Upper lobe of right lung (tissue), 1 donor: ENCODE data around the gene ATAT1. TPM values are rescaled to one million over a fixed set of nuclear protein-coding genes. Genes with fewer than 3 reads are reported as not detected.
"Not testable (repeated sequence)": the region's sequence is repeated elsewhere in the genome, so short reads cannot be mapped to it uniquely, and the experiment has no call there.

ENCODE experiments used
- ATAC-seq: fragments of 200-7000 bp; cut with Tn5 transposase; one replicate; pipeline ENCODE4 v1.9.1; 2020; ENCODE audit warnings: mild to moderate bottlenecking, moderate library complexity
- DNase-seq: peaks from one replicate; pipeline ENCODE4 v3.0.0-alpha.2; 2020
- H3K27ac ChIP-seq: fragments of 200-600 bp; one replicate; pipeline ENCODE4 v1.8.0; 2022
- H3K27me3 ChIP-seq: fragments of 200-600 bp; one replicate; pipeline ENCODE4 v1.8.0; 2022; ENCODE audit warnings: mild to moderate bottlenecking
- H3K36me3 ChIP-seq: fragments of 200-600 bp; one replicate; pipeline ENCODE4 v1.8.0; 2022
- H3K4me1 ChIP-seq: fragments of 200-600 bp; one replicate; pipeline ENCODE4 v1.8.0; 2022
- H3K4me3 ChIP-seq: fragments of 200-600 bp; one replicate; pipeline ENCODE4 v1.8.0; 2022; ENCODE audit warnings: mild to moderate bottlenecking
- H3K9me3 ChIP-seq: fragments of 200-600 bp; one replicate; pipeline ENCODE4 v1.8.0; 2022
- intact Hi-C: fragments of 100-400 bp; cut with DNase I; formaldehyde crosslinking; loops from one replicate; pipeline ENCODE4 v1.11.0; 2022
- total RNA-seq: library from RNA; stranded (reverse); fragmentation: NEBNext Ultra II Directional; extraction: Animal tissue kit (Norgen Biotek cat#: 25700); gene quantifications from one replicate; pipeline ENCODE4 v1.2.1, GENCODE V29; 2021
- TF ChIP-seq, protein P1 (sequence below): fragments of 200-600 bp; IDR thresholded peaks from one replicate; pipeline ENCODE4 v1.8.0; 2022; ENCODE audit warnings: antibody characterized with exemption
- donor health status: DM: no; HTN: yes; CAD: no; lungs with severe emphysema.

Gene ATAT1
- total RNA-seq, 1 donor from 2014 or later: 7.8 TPM

DNA sequence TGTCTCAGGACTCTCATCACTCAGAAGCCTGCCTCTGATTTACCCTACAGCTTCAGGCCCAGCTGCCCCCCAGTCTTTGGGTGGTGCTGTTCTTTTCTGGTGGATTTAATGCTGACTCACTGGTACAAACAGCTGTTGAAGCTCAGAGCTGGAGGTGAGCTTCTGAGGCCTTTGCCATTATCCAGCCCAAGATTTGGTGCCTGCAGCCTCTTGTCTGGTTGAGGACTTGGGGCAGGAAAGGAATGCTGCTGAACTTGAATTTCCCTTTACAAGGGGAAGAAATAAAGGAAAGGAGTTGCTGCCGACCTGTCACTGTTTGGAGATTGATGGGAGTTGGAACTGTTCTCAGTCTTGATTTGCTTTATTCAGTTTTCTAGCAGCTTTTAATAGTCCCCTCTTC is 35.7 kb upstream of the ATAT1 start:
- no peaks in the 10 kb centered on the region for H3K27me3 ChIP-seq
- TF ChIP-seq, protein P1, sequence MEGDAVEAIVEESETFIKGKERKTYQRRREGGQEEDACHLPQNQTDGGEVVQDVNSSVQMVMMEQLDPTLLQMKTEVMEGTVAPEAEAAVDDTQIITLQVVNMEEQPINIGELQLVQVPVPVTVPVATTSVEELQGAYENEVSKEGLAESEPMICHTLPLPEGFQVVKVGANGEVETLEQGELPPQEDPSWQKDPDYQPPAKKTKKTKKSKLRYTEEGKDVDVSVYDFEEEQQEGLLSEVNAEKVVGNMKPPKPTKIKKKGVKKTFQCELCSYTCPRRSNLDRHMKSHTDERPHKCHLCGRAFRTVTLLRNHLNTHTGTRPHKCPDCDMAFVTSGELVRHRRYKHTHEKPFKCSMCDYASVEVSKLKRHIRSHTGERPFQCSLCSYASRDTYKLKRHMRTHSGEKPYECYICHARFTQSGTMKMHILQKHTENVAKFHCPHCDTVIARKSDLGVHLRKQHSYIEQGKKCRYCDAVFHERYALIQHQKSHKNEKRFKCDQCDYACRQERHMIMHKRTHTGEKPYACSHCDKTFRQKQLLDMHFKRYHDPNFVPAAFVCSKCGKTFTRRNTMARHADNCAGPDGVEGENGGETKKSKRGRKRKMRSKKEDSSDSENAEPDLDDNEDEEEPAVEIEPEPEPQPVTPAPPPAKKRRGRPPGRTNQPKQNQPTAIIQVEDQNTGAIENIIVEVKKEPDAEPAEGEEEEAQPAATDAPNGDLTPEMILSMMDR: no peak
- DNase-seq: no peak
- H3K36me3 ChIP-seq: peaks cover 81% of the 10 kb centered on the region
- peaks cover 20% of the 10 kb centered on the region for H3K4me1 ChIP-seq
- ATAC-seq: peak; percentile 88
- H3K9me3 ChIP-seq: no peaks in the 10 kb centered on the region
- peak overlapping the region; percentile 36 for H3K27ac ChIP-seq
- H3K4me3 ChIP-seq: no peak overlapping the region
- intact Hi-C loops: no loop called here

DNA sequence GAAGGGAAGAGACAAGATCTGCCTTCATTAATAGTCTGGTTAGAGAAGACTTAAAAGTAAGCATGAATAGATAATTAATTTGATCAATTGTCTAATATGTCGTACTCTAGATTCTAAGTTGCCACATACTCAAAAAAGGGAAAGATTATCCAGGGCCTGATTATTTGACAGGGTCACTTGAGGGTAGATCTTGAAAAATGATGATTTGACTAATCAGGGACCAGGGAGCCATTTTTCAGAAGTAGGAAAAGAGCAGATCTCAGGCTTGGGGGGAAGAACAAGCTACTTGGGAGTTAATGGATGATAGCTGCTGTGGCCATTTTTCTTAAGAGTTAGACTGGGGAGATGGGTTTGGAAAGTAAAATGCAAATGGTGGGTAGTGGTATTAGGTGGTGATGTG is 34.4 kb upstream of the ATAT1 start:
- Histone ChIP-seq H3K4me1 (peaks cover 20% of the 10 kb centered on the region), H3K27me3 (no peaks in the 10 kb centered on the region), H3K9me3 (no peaks in the 10 kb centered on the region), H3K27ac (no peak overlapping the region), H3K36me3 (peaks cover 69% of the 10 kb centered on the region), H3K4me3 (no peak overlapping the region)
- TF ChIP-seq, protein P1: no peak
- no peak for ATAC-seq
- intact Hi-C loops: no loop called here
- no peak for DNase-seq

- TF ChIP-seq, protein P1: peak; percentile 79
- H3K27ac ChIP-seq, H3K27me3 ChIP-seq, H3K9me3 ChIP-seq, intact Hi-C loops, H3K4me3 ChIP-seq, H3K4me1 ChIP-seq: not testable (repeated sequence)
- ATAC-seq (peak; percentile 93), DNase-seq (peak; percentile 73)
- peaks cover 40% of the 10 kb centered on the region for H3K36me3 ChIP-seq
Observed at GRCh38 chr6:30597315-30598144, 29.1 kb upstream of the ATAT1 start.

- no peak overlapping the region for H3K4me3 ChIP-seq
- DNase-seq (peak; percentile 34), ATAC-seq (no peak)
- H3K27ac ChIP-seq: no peak overlapping the region
- intact Hi-C loops: no loop called here
- H3K9me3 ChIP-seq: no peaks in the 10 kb centered on the region
- no peaks in the 10 kb centered on the region for H3K27me3 ChIP-seq
- TF ChIP-seq, protein P1: no peak
- H3K36me3 ChIP-seq: peaks cover 49% of the 10 kb centered on the region
- H3K4me1 ChIP-seq: no peaks in the 10 kb centered on the region
Observed at GRCh38 chr6:30598912-30599624, 27.6 kb upstream of the ATAT1 start.

GRCh38 chr6:30599625-30600324 is 26.9 kb upstream of the ATAT1 start:
- no peak for ATAC-seq
- peaks cover 49% of the 10 kb centered on the region for H3K36me3 ChIP-seq
- intact Hi-C loops: loop anchor here (5.0 kb wide), 1 partner anchor 117 kb away; no protein-coding TSS in a partner anchor
- H3K9me3 ChIP-seq: no peaks in the 10 kb centered on the region
- no peak overlapping the region for H3K4me3 ChIP-seq
- TF ChIP-seq, protein P1: no peak
- H3K4me1 ChIP-seq: no peaks in the 10 kb centered on the region
- H3K27me3 ChIP-seq: no peaks in the 10 kb centered on the region
- H3K27ac ChIP-seq: no peak overlapping the region
- DNase-seq: peak; percentile 19
